Measurements from ENCODE around the gene FBN1. TPM values are rescaled to one million over a fixed set of nuclear protein-coding genes. Genes with fewer than 3 reads are reported as not detected.

The FBN1 gene
- total and polyA plus RNA-seq, 2 experiments from 2014 or later = 1.9 to 3.8 TPM

GRCh38 chr15:48469681-48470080, 175.8 kb downstream of the FBN1 start:
- ATAC-seq (no peak), DNase-seq (ENCODE audit: low spot score) (no peak)
- Histone ChIP-seq H3K4me1 (ENCODE audit: insufficient read depth) (no peaks in the 10 kb centered on the region; the same call in 1 of the 2 replicates), H3K4me3 (no peak overlapping the region), H3F3A (replicated peaks; ENCODE audit: low read depth) (no peaks in the 10 kb centered on the region), H3K79me2 (replicated peaks; ENCODE audit: insufficient read depth) (no peaks in the 10 kb centered on the region), H2AFZ (no peak overlapping the region), H3K36me3 (ENCODE audit: insufficient read depth) (no peaks in the 10 kb centered on the region), H3K9me2 (ENCODE audit: insufficient read depth) (0 out of 2 replicates have a peak, but pooled peaks cover 4% of the 10 kb centered on the region), H3K4me2 (no peak overlapping the region), H4K20me1 (replicated peaks; ENCODE audit: insufficient read depth) (no peaks in the 10 kb centered on the region), H3K27me3 (ENCODE audit: insufficient read depth) (no peaks in the 10 kb centered on the region), H3K27ac (ENCODE audit: low read depth) (no peak overlapping the region)
- H3K9me3 Mint-ChIP-seq = no peaks in the 10 kb centered on the region
- H3K4me3 Mint-ChIP-seq = no peak overlapping the region
- H3K36me3 Mint-ChIP-seq (ENCODE audit: low read depth) = no peaks in the 10 kb centered on the region; the same call in 2 of the 3 replicates
- 0 out of 2 replicates have a peak overlapping the region, but pooled peaks have one; percentile 31 for H3K27ac Mint-ChIP-seq
- no peak for TF ChIP-seq ZNF331 (CRISPR knock-in tag; IDR thresholded peaks at IDR 0.05; ENCODE audit: low read depth)
- TF ChIP-seq CTCF (conservative IDR thresholded peaks at IDR 0.05; ENCODE audit: low read depth in 2 of 2) = no peak
- TF ChIP-seq, protein P1, sequence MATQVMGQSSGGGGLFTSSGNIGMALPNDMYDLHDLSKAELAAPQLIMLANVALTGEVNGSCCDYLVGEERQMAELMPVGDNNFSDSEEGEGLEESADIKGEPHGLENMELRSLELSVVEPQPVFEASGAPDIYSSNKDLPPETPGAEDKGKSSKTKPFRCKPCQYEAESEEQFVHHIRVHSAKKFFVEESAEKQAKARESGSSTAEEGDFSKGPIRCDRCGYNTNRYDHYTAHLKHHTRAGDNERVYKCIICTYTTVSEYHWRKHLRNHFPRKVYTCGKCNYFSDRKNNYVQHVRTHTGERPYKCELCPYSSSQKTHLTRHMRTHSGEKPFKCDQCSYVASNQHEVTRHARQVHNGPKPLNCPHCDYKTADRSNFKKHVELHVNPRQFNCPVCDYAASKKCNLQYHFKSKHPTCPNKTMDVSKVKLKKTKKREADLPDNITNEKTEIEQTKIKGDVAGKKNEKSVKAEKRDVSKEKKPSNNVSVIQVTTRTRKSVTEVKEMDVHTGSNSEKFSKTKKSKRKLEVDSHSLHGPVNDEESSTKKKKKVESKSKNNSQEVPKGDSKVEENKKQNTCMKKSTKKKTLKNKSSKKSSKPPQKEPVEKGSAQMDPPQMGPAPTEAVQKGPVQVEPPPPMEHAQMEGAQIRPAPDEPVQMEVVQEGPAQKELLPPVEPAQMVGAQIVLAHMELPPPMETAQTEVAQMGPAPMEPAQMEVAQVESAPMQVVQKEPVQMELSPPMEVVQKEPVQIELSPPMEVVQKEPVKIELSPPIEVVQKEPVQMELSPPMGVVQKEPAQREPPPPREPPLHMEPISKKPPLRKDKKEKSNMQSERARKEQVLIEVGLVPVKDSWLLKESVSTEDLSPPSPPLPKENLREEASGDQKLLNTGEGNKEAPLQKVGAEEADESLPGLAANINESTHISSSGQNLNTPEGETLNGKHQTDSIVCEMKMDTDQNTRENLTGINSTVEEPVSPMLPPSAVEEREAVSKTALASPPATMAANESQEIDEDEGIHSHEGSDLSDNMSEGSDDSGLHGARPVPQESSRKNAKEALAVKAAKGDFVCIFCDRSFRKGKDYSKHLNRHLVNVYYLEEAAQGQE (IDR thresholded peaks at IDR 0.05; ENCODE audit: unreplicated experiment) = no peak
- peaks cover 14% of the 10 kb centered on the region; the same call in 2 of the 3 replicates for H3K4me1 Mint-ChIP-seq
- peaks cover 3% of the 10 kb centered on the region for H3K27me3 Mint-ChIP-seq (ENCODE audit: insufficient read depth, low read depth, poor library complexity)

GRCh38 chr15:48469271-48469670, 176.2 kb downstream of the FBN1 start:
- no peaks in the 10 kb centered on the region for H3F3A ChIP-seq (replicated peaks; ENCODE audit: low read depth)
- no peak for ATAC-seq
- Mint-ChIP-seq H3K27me3 (ENCODE audit: insufficient read depth, low read depth, poor library complexity) (peaks cover 3% of the 10 kb centered on the region), H3K27ac (no peak overlapping the region), H3K4me3 (no peak overlapping the region), H3K9me3 (no peaks in the 10 kb centered on the region), H3K4me1 (peaks cover 14% of the 10 kb centered on the region; the same call in 2 of the 3 replicates), H3K36me3 (ENCODE audit: low read depth) (no peaks in the 10 kb centered on the region; the same call in 2 of the 3 replicates)
- H3K36me3 ChIP-seq (ENCODE audit: insufficient read depth) = no peaks in the 10 kb centered on the region
- H3K4me3 ChIP-seq = no peak overlapping the region
- 0 out of 2 replicates have a peak, but pooled peaks cover 4% of the 10 kb centered on the region for H3K9me2 ChIP-seq (ENCODE audit: insufficient read depth)
- no peak for DNase-seq (ENCODE audit: low spot score)
- no peak overlapping the region for H3K27ac ChIP-seq (ENCODE audit: low read depth)
- no peaks in the 10 kb centered on the region for H3K79me2 ChIP-seq (replicated peaks; ENCODE audit: insufficient read depth)
- H2AFZ ChIP-seq = no peak overlapping the region
- no peak overlapping the region for H3K4me2 ChIP-seq
- no peaks in the 10 kb centered on the region; the same call in 1 of the 2 replicates for H3K4me1 ChIP-seq (ENCODE audit: insufficient read depth)
- H4K20me1 ChIP-seq (replicated peaks; ENCODE audit: insufficient read depth) = no peaks in the 10 kb centered on the region
- no peaks in the 10 kb centered on the region for H3K27me3 ChIP-seq (ENCODE audit: insufficient read depth)
- TF ChIP-seq ZNF114 (CRISPR knock-in tag; IDR thresholded peaks at IDR 0.05) = no peak
- TF ChIP-seq ZNF331 (CRISPR knock-in tag; IDR thresholded peaks at IDR 0.05; ENCODE audit: low read depth) = no peak
- TF ChIP-seq EZH2phosphoT487 (IDR thresholded peaks at IDR 0.05; ENCODE audit: unreplicated experiment) = no peak
- TF ChIP-seq EZH2 (IDR thresholded peaks at IDR 0.05; ENCODE audit: low read depth, unreplicated experiment) = no peak
- no peak for TF ChIP-seq NANOG (IDR thresholded peaks at IDR 0.05; ENCODE audit: borderline replicate concordance)
- TF ChIP-seq CTCF (conservative IDR thresholded peaks at IDR 0.05; ENCODE audit: low read depth in 2 of 2) = no peak
